DMS 273 treated with DMSO at 0.1 percent for 48 hours (cell line): ENCODE results near the gene EPS15.
"Not testable (repeated sequence)": the region's sequence is repeated elsewhere in the genome, so short reads cannot be mapped to it uniquely, and the experiment has no call there.

Experiments
- DNase-seq: peaks from one replicate; lab custom pipeline; 2025; lab: John Stamatoyannopoulos, UW

Gene EPS15

GRCh38 chr1:51515312-51515960, 3.6 kb downstream of the EPS15 start:
- DNase-seq = no peak

- no peak for DNase-seq
Measured at GRCh38 chr1:51514733-51515132, 4.3 kb downstream of the EPS15 start.

GRCh38 chr1:51512606-51513005, 6.5 kb downstream of the EPS15 start:
- DNase-seq = no peak

- no peak for DNase-seq
Measured at GRCh38 chr1:51512120-51512519, 6.9 kb downstream of the EPS15 start.

GRCh38 chr1:51509773-51510172, 9.3 kb downstream of the EPS15 start:
- no peak for DNase-seq

GRCh38 chr1:51506537-51506936, 12.5 kb downstream of the EPS15 start:
- DNase-seq = peak; percentile 65

- no peak for DNase-seq
Measured at GRCh38 chr1:51504806-51505525, 14.1 kb downstream of the EPS15 start.

GRCh38 chr1:51501218-51501630, 17.8 kb downstream of the EPS15 start:
- not testable (repeated sequence) for DNase-seq

- no peak for DNase-seq
Measured at GRCh38 chr1:51499694-51500093, 19.4 kb downstream of the EPS15 start.

GRCh38 chr1:51498924-51499323, 20.1 kb downstream of the EPS15 start:
- DNase-seq = no peak

GRCh38 chr1:51497340-51497739, 21.7 kb downstream of the EPS15 start:
- DNase-seq = no peak

GRCh38 chr1:51494138-51494830, 24.8 kb downstream of the EPS15 start:
- DNase-seq = no peak

GRCh38 chr1:51491166-51491981, 27.7 kb downstream of the EPS15 start:
- no peak for DNase-seq

- no peak for DNase-seq
Measured at GRCh38 chr1:51489472-51489871, 29.6 kb downstream of the EPS15 start.

- no peak for DNase-seq
Measured at GRCh38 chr1:51488372-51489050, 30.6 kb downstream of the EPS15 start.

- DNase-seq = no peak
Measured at GRCh38 chr1:51487628-51488027, 31.4 kb downstream of the EPS15 start.

- no peak for DNase-seq
Measured at GRCh38 chr1:51484591-51484990, 34.5 kb downstream of the EPS15 start.

GRCh38 chr1:51482881-51483280, 36.2 kb downstream of the EPS15 start:
- DNase-seq = no peak

- DNase-seq = not testable (repeated sequence)
Measured at GRCh38 chr1:51474832-51475620, 44.0 kb downstream of the EPS15 start.

- DNase-seq = no peak
Measured at GRCh38 chr1:51473331-51474115, 45.5 kb downstream of the EPS15 start.
